Esophagus muscularis mucosa (tissue), 3 donors: ENCODE data around the gene NFIB.

Experiments
- CTCF ChIP-seq, 3 experiments: fragments of 200-600 bp in 2 of 3; fragments of 450-650 bp in 1 of 3; sonication (generic) in 2 of 3; IDR thresholded peaks; one replicate each; pipeline ENCODE4 v1.5.1; 2017 to 2019; ENCODE audit warnings: antibody characterized with exemption in 3 of 3, mild to moderate bottlenecking in 2 of 3, moderate library complexity in 1 of 3
- POLR2A ChIP-seq: fragments of 450-650 bp; IDR thresholded peaks from one replicate; pipeline ENCODE4 v1.6.1; 2017; ENCODE audit warnings: antibody characterized with exemption, moderate library complexity, mild to moderate bottlenecking, low read depth

- TF ChIP-seq CTCF (IDR thresholded peaks at IDR 0.05): no peak
- TF ChIP-seq POLR2A: no peak
These were observed 33.6 kb upstream of the NFIB start for GRCh38 chr9:14347406-14348122.
